Right lobe of liver (tissue), 6 donors: ENCODE results near the gene IL17REL. TPM values are rescaled to one million over a fixed set of nuclear protein-coding genes. Genes with fewer than 3 reads are reported as not detected.
A peak's percentile ranks its signal among the peaks of the same experiment; 100 is the strongest.

Experiments used
- ATAC-seq, 4 donors: fragments of 200-7000 bp; cut with Tn5 transposase; one replicate each; pipeline ENCODE4 v1.9.1; 2020; ENCODE audit warnings: mild to moderate bottlenecking in 4 of 4, moderate library complexity in 4 of 4
- DNase-seq, 3 donors: peaks; one replicate each; pipeline ENCODE4 v3.0.0-alpha.2; 2020
- H3K27ac ChIP-seq, 3 donors: fragments of 200-600 bp; one replicate each; pipeline ENCODE4 v1.8.0; 2022
- H3K27me3 ChIP-seq, 2 donors: fragments of 200-600 bp; one replicate each; pipeline ENCODE4 v1.8.0; 2022
- H3K36me3 ChIP-seq, 4 donors: fragments of 200-600 bp; sonication (generic) in 1 of 4; one replicate each; pipeline versions ENCODE4 v1.5.1 to v1.8.0; 2017 to 2022; ENCODE audit warnings: control low read depth in 1 of 4
- H3K4me1 ChIP-seq, 4 donors: fragments of 200-600 bp; sonication (generic) in 1 of 4; one replicate each; pipeline versions ENCODE4 v1.5.1 to v1.8.0; 2017 to 2022; ENCODE audit warnings: control low read depth in 1 of 4
- H3K4me3 ChIP-seq, 3 donors: fragments of 200-600 bp; one replicate each; pipeline ENCODE4 v1.8.0; 2022
- H3K9me3 ChIP-seq, 4 donors: fragments of 200-600 bp; sonication (generic) in 1 of 4; one replicate each; pipeline versions ENCODE4 v1.5.1 to v1.8.0; 2017 to 2022; ENCODE audit warnings: control low read depth in 1 of 4
- POLR2A ChIP-seq: fragments of 450-650 bp; IDR thresholded peaks from one replicate; pipeline ENCODE4 v1.6.1; 2017; ENCODE audit warnings: antibody characterized with exemption, mild to moderate bottlenecking
- WGBS: methylation state at CpG from one replicate; pipeline ENCODE4 v1.1.6; 2018; ENCODE audit warnings: low coverage, low lambda C conversion rate; ENCODE audit not compliant: insufficient coverage; ENCODE audit errors: missing lambda C conversion rate; 5-methylcytosine and 5-hydroxymethylcytosine counted together
- intact Hi-C, 2 donors: fragments of 100-400 bp; cut with DNase I; formaldehyde crosslinking; loops; one replicate each; pipeline versions ENCODE4 v1.11.2 to v1.14.1; 2022
- total RNA-seq, 6 experiments: library from RNA; depleted of rRNA in 2 of 6; stranded (reverse); fragments of >200 nt in 2 of 6; fragmentation: NEBNext Ultra II Directional in 3 of 6; extraction: Animal tissue kit (Norgen Biotek cat#: 25700) in 3 of 6; gene quantifications; one replicate each; pipeline versions ENCODE4 v1.1.0 to v1.2.4, GENCODE V29; 2016 to 2023
- TF ChIP-seq, protein P1 (sequence below), 4 donors: fragments of 200-600 bp in 3 of 4; fragments of 450-650 bp in 1 of 4; IDR thresholded peaks; one replicate each; pipeline versions ENCODE4 v1.5.1 to v1.8.0; 2016 to 2022; ENCODE audit warnings: antibody characterized with exemption in 4 of 4, mild to moderate bottlenecking in 2 of 4
- donor health status: DM: no; HTN: yes; CAD: no.
- donor health status: DM: no; HTN: no; CAD: no.
- donor health status: DM: no; HTN: no; CAD: no.
- donor health status: DM: no; HTN: yes; CAD: no.
- donor health status: DM: no; HTN: yes; CAD: no.

The IL17REL gene
- total RNA-seq, 6 experiments from 2014 or later = not detected

DNA sequence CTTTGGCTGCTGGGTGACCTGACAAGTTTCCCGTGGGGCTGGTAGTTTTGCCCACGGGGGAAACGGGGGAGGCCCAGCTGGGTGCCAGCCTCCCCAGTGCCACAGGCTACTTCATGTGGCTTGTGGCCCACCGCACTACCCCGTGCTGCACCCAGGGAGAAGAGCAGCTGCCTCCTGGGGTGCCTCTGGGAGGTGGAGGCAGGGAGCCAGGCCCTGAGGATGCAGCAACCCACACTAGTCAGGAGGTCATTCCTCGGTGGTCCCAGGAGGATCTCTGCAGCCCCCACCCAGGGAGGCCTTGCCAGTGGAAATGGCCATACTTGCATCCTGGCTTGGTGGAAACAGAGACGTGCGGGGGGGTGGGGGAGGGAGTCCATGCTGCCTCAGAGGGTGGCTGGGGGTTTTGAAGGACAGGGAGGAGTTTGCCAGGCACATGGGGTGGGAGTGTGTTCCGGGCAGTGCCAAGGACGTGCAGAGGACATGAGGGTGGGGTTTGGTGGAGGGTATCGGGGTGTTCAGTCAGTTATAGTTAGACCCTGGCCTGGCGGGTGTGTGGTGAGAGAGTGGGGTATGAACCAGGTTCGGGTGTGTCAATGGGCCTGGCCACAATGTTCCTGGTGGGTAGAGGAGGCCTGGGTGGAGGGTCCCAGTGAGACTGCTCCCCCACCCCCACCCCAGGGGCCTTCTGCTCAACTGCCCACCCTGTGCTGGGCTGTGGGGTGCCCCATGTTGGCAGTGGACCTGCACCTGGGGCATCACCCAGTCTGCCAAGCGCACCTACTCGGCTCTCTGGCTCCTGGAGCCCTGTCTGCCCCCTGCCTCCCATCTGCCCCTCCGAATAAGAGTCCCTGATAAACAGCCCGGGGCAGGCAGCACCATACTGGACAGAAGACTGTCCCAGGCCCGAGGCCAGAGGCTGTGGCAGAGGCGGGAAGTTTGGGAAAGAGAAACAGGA is 48.2 kb downstream of the IL17REL start:
- H3K4me3 ChIP-seq = peak overlapping the region; percentile 87 to 98 (median 95)
- peak overlapping the region; percentile 88 to 97 (median 93) for H3K27ac ChIP-seq
- DNase-seq = peak in 2 of 3 donors; percentile 35 to 49
- H3K27me3 ChIP-seq = no peaks in the 10 kb centered on the region
- peaks cover 7 to 18% (median 12%) of the 10 kb centered on the region in 4 donors for H3K36me3 ChIP-seq
- TF ChIP-seq, protein P1, sequence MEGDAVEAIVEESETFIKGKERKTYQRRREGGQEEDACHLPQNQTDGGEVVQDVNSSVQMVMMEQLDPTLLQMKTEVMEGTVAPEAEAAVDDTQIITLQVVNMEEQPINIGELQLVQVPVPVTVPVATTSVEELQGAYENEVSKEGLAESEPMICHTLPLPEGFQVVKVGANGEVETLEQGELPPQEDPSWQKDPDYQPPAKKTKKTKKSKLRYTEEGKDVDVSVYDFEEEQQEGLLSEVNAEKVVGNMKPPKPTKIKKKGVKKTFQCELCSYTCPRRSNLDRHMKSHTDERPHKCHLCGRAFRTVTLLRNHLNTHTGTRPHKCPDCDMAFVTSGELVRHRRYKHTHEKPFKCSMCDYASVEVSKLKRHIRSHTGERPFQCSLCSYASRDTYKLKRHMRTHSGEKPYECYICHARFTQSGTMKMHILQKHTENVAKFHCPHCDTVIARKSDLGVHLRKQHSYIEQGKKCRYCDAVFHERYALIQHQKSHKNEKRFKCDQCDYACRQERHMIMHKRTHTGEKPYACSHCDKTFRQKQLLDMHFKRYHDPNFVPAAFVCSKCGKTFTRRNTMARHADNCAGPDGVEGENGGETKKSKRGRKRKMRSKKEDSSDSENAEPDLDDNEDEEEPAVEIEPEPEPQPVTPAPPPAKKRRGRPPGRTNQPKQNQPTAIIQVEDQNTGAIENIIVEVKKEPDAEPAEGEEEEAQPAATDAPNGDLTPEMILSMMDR (IDR thresholded peaks at IDR 0.05) = no peak
- peak; percentile 18 for TF ChIP-seq POLR2A
- no peaks in the 10 kb centered on the region for H3K9me3 ChIP-seq
- no peak for ATAC-seq
- H3K4me1 ChIP-seq = peaks cover 0 to 74% (median 42%) of the 10 kb centered on the region in 4 donors
- intact Hi-C loops = no loop called here
- WGBS = 49% methylated on average over 5 of the region's 19 CpGs

DNA sequence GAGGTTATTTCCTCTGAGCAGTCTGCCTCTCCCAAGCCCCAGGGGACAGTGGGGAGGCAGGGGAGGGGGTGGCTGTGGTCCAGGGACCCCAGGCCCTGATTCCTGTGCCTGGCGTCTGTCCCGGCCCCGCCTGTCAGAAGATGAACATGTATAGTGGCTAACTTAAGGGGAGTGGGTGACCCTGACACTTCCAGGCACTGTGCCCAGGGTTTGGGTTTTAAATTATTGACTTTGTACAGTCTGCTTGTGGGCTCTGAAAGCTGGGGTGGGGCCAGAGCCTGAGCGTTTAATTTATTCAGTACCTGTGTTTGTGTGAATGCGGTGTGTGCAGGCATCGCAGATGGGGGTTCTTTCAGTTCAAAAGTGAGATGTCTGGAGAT is 48.9 kb downstream of the IL17REL start:
- intact Hi-C loops = no loop called here
- 47% methylated on average over 3 of the region's 6 CpGs for WGBS
- DNase-seq (peak in 2 of 3 donors; percentile 28 to 56), ATAC-seq (no peak)
- Histone ChIP-seq H3K36me3 (peaks cover 7 to 18% (median 12%) of the 10 kb centered on the region in 4 donors), H3K27me3 (no peaks in the 10 kb centered on the region), H3K27ac (peak overlapping the region; percentile 88 to 97 (median 93)), H3K4me1 (peaks cover 0 to 69% (median 40%) of the 10 kb centered on the region in 4 donors), H3K4me3 (peak overlapping the region; percentile 87 to 98 (median 95)), H3K9me3 (no peaks in the 10 kb centered on the region)
- TF ChIP-seq, protein P1 (IDR thresholded peaks at IDR 0.05) = no peak
- no peak for TF ChIP-seq POLR2A

DNA sequence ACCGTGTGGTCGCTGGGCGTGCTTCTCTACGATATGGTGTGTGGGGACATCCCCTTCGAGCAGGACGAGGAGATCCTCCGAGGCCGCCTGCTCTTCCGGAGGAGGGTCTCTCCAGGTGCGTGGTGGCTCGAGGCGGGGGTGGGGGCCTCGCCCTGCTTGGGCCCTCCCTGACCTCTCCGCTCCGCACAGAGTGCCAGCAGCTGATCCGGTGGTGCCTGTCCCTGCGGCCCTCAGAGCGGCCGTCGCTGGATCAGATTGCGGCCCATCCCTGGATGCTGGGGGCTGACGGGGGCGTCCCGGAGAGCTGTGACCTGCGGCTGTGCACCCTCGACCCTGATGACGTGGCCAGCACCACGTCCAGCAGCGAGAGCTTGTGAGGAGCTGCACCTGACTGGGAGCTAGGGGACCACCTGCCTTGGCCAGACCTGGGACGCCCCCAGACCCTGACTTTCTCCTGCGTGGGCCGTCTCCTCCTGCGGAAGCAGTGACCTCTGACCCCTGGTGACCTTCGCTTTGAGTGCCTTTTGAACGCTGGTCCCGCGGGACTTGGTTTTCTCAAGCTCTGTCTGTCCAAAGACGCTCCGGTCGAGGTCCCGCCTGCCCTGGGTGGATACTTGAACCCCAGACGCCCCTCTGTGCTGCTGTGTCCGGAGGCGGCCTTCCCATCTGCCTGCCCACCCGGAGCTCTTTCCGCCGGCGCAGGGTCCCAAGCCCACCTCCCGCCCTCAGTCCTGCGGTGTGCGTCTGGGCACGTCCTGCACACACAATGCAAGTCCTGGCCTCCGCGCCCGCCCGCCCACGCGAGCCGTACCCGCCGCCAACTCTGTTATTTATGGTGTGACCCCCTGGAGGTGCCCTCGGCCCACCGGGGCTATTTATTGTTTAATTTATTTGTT is 49.6 kb downstream of the IL17REL start:
- H3K27ac ChIP-seq = peak overlapping the region; percentile 88 to 97 (median 93)
- peaks cover 7 to 18% (median 12%) of the 10 kb centered on the region in 4 donors for H3K36me3 ChIP-seq
- no peak for TF ChIP-seq POLR2A
- TF ChIP-seq, protein P1 (IDR thresholded peaks at IDR 0.05) = no peak
- WGBS = 33% methylated on average over 15 of the region's 63 CpGs
- DNase-seq (peak; percentile 55 to 70 (median 68)), ATAC-seq (no peak)
- no peaks in the 10 kb centered on the region for H3K27me3 ChIP-seq
- H3K4me3 ChIP-seq = peak overlapping the region; percentile 87 to 98 (median 95)
- peaks cover 0 to 63% (median 37%) of the 10 kb centered on the region in 4 donors for H3K4me1 ChIP-seq
- H3K9me3 ChIP-seq = no peaks in the 10 kb centered on the region
- intact Hi-C loops = no loop called here

DNA sequence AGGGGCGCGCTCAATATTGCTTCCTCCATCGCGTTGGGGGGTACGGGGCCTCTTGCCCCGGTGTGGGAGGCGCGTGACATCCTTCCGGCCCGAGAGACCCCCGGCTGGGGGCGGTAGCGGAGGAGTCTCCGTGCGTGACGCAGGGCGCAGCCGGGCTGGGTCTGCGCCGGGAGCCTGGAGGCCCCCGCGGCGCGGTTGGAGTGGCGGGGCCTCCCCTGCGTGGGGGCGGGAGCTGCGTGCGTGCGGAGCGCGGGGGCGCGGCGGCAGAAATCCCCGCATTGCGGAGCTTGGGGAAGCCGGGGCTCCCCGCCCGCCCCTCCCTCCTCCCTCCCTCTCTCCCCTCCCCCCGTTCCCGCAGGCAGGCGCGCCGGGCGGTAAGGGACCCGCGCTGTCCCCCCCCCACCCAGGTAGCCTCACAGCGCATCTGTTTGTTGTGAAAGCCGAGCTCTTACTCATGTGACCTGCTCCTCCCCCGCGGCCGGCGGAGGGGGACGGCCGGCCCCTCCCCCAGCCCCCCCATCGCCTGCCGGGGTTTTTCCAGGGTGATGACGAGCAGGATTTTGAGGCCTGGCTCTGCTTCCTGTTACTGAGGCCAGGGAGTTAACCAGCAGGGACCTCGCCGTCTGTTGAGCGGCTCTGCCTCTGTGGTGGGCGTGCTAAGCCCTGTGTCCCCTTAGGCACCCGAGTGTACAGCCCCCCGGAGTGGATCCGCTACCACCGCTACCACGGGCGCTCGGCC is 50.4 kb downstream of the IL17REL start:
- DNase-seq (peak; percentile 92 to 95 (median 94)), ATAC-seq (peak; percentile 42 to 55 (median 46))
- H3K4me1 ChIP-seq = peaks cover 0 to 56% (median 34%) of the 10 kb centered on the region in 4 donors
- H3K9me3 ChIP-seq = no peaks in the 10 kb centered on the region
- peak; percentile 79 for TF ChIP-seq POLR2A
- TF ChIP-seq, protein P1 (IDR thresholded peaks at IDR 0.05) = no peak
- peak overlapping the region; percentile 87 to 98 (median 95) for H3K4me3 ChIP-seq
- peaks cover 7 to 18% (median 12%) of the 10 kb centered on the region in 4 donors for H3K36me3 ChIP-seq
- peak overlapping the region; percentile 88 to 97 (median 93) for H3K27ac ChIP-seq
- H3K27me3 ChIP-seq = no peaks in the 10 kb centered on the region
- intact Hi-C loops = no loop called here
- WGBS = 3% methylated on average over 13 of the region's 70 CpGs
